K562 (cell line): ENCODE data around the gene NRXN2. TPM values are rescaled to one million over a fixed set of nuclear protein-coding genes. Genes with fewer than 3 reads are reported as not detected.

Source experiments
- CHAMP1 ChIP-seq: fragments of 450-650 bp; IDR thresholded peaks from 2 replicates; pipeline ENCODE4 v1.6.1; 2016; ENCODE audit warnings: mild to moderate bottlenecking
- E2F4 ChIP-seq: sonication (generic); formaldehyde crosslinking; IDR thresholded peaks from 2 replicates; pipeline ENCODE4 v1.8.0; 2022; ENCODE audit warnings: mild to moderate bottlenecking, low read depth, missing genetic modification reagents
- MECOM ChIP-seq: fragments of 250-450 bp; sonication (Bioruptor Pico); IDR thresholded peaks from 2 replicates; pipeline ENCODE4 v1.8.0; 2022; ENCODE audit warnings: inconsistent platforms
- MTF1 ChIP-seq: fragments of 250-450 bp; sonication (Bioruptor Pico); IDR thresholded peaks from 2 replicates; pipeline ENCODE4 v1.9.0; 2021; ENCODE audit warnings: moderate library complexity, mild to moderate bottlenecking, inconsistent platforms, borderline replicate concordance
- NFATC3 ChIP-seq: fragments of 450-650 bp; IDR thresholded peaks from 2 replicates; pipeline ENCODE4 v1.6.1; 2017; ENCODE audit warnings: mild to moderate bottlenecking
- RBFOX2 ChIP-seq: fragments of 200-400 bp; formaldehyde crosslinking; IDR thresholded peaks from 2 replicates; pipeline ENCODE4 v1.6.1; 2017; ENCODE audit warnings: low read depth, mild to moderate bottlenecking, low read length, moderate library complexity
- REST ChIP-seq, 2 experiments: fragments of 450-650 bp; formaldehyde crosslinking in 1 of 2; IDR thresholded peaks; 2 replicates each; pipeline versions ENCODE4 v1.4.0 to v1.6.1; 2014 to 2020; ENCODE audit warnings: mild to moderate bottlenecking in 2 of 2, borderline replicate concordance in 1 of 2, low read depth in 1 of 2
- RFX5 ChIP-seq: IDR thresholded peaks from 2 replicates; pipeline ENCODE4 v1.6.1; 2011; ENCODE audit warnings: low read depth, mild to moderate bottlenecking, improper control_type of control experiment, low read length
- ZNF274 ChIP-seq: IDR thresholded peaks from 2 replicates; pipeline ENCODE4 v1.6.1; 2011; ENCODE audit warnings: low read depth, mild to moderate bottlenecking, low read length, moderate library complexity, borderline replicate concordance
- polyA plus RNA-seq, 8 experiments: library from polyadenylated mRNA; depleted of rRNA in 4 of 8; stranded (reverse) in 5 of 8; unstranded in 3 of 8; fragments of >200 nt; fragmentation: Nextera tagmentation in 2 of 8; fragmentation: Illumina TruSeq in 1 of 8; extraction: Ambion mirVana in 2 of 8; extraction: Trizol in 1 of 8; gene quantifications; 2 replicates each; pipeline versions ENCODE4 v1.2.1 to v1.2.3, GENCODE V29; 2011 to 2014; ENCODE audit warnings: inconsistent platforms in 1 of 8, missing spikeins in 1 of 8
- total RNA-seq, 7 experiments: library from RNA; depleted of rRNA in 6 of 7; stranded (reverse); fragments of >200 nt in 6 of 7; fragmentation: Illumina TruSeq in 2 of 7; extraction: Trizol in 2 of 7; gene quantifications; 2 replicates each; pipeline versions ENCODE4 v1.2.1 to v1.2.3, GENCODE V29; 2011 to 2021; ENCODE audit warnings: low replicate concordance in 1 of 7

Gene NRXN2
- total and polyA plus RNA-seq, 9 of the 15 experiments (the other 6 are each of a cell fraction or from before 2014, with no cell fraction given), result 0.07 to 0.47 (median 0.15) TPM; not detected in 4

GRCh38 chr11:64767344-64768299, 44.6 kb upstream of the NRXN2 start (continued):
- TF ChIP-seq CHAMP1 (no peak), E2F4 (CRISPR knock-in tag) (no peak), RFX5 (no peak), RBFOX2 (peak; percentile 68), ZNF274 (no peak), MTF1 (CRISPR knock-in tag) (no peak), NFATC3 (no peak), MECOM (CRISPR knock-in tag) (no peak), REST (IDR thresholded peaks at IDR 0.05; ENCODE audit: borderline replicate concordance) (peak; percentile 38; the same call in 1 of the 2 replicates), REST (CRISPR knock-in tag; IDR thresholded peaks at IDR 0.05; ENCODE audit: low read depth) (no peak)
